Measurements from ENCODE around the gene PID1.

The PID1 gene

GRCh38 chr2:229160984-229161383 lies 110.1 kb downstream of the PID1 start:
- Histone ChIP-seq H3K4me1 (ENCODE audit: low read depth, poor library complexity, severe bottlenecking) (no peaks in the 10 kb centered on the region), H3K79me2 (ENCODE audit: insufficient read depth, low read depth) (no peaks in the 10 kb centered on the region), H2AFZ (ENCODE audit: low read depth) (no peak overlapping the region), H3K27me3 (ENCODE audit: insufficient read depth, low read depth) (no peaks in the 10 kb centered on the region), H3K4me2 (no peak overlapping the region), H3K9ac (no peak overlapping the region), H3K36me3 (ENCODE audit: insufficient read depth) (no peaks in the 10 kb centered on the region), H3K4me3 (IDR thresholded peaks at IDR 0.05; ENCODE audit: insufficient read depth, low read depth, low read length) (no peak overlapping the region), H3K27ac (no peak overlapping the region), H4K20me1 (ENCODE audit: insufficient read depth) (no peaks in the 10 kb centered on the region)
- no peak for TF ChIP-seq CTCF (conservative IDR thresholded peaks at IDR 0.05; ENCODE audit: low read depth, low read length)

GRCh38 chr2:229160180-229160579 lies 110.9 kb downstream of the PID1 start:
- Histone ChIP-seq H3K36me3 (ENCODE audit: insufficient read depth) (no peaks in the 10 kb centered on the region), H2AFZ (ENCODE audit: low read depth) (no peak overlapping the region), H3K9ac (no peak overlapping the region), H3K4me3 (IDR thresholded peaks at IDR 0.05; ENCODE audit: insufficient read depth, low read depth, low read length) (no peak overlapping the region), H3K4me1 (ENCODE audit: low read depth, poor library complexity, severe bottlenecking) (no peaks in the 10 kb centered on the region), H4K20me1 (ENCODE audit: insufficient read depth) (no peaks in the 10 kb centered on the region), H3K4me2 (no peak overlapping the region), H3K27me3 (ENCODE audit: insufficient read depth, low read depth) (no peaks in the 10 kb centered on the region), H3K79me2 (ENCODE audit: insufficient read depth, low read depth) (no peaks in the 10 kb centered on the region), H3K27ac (no peak overlapping the region)
- TF ChIP-seq CTCF (conservative IDR thresholded peaks at IDR 0.05; ENCODE audit: low read depth, low read length) = no peak

GRCh38 chr2:229159405-229159804 lies 111.7 kb downstream of the PID1 start:
- no peak overlapping the region for H3K4me2 ChIP-seq
- H2AFZ ChIP-seq (ENCODE audit: low read depth) = no peak overlapping the region
- H3K27ac ChIP-seq = no peak overlapping the region
- no peaks in the 10 kb centered on the region for H4K20me1 ChIP-seq (ENCODE audit: insufficient read depth)
- H3K79me2 ChIP-seq (ENCODE audit: insufficient read depth, low read depth) = no peaks in the 10 kb centered on the region
- H3K27me3 ChIP-seq (ENCODE audit: insufficient read depth, low read depth) = no peaks in the 10 kb centered on the region
- H3K4me3 ChIP-seq (IDR thresholded peaks at IDR 0.05; ENCODE audit: insufficient read depth, low read depth, low read length) = no peak overlapping the region
- no peaks in the 10 kb centered on the region for H3K36me3 ChIP-seq (ENCODE audit: insufficient read depth)
- no peaks in the 10 kb centered on the region for H3K4me1 ChIP-seq (ENCODE audit: low read depth, poor library complexity, severe bottlenecking)
- TF ChIP-seq CTCF (conservative IDR thresholded peaks at IDR 0.05; ENCODE audit: low read depth, low read length) = no peak
- H3K9ac ChIP-seq = no peak overlapping the region

- no peak overlapping the region for H3K4me2 ChIP-seq
- H3K36me3 ChIP-seq (ENCODE audit: insufficient read depth) = no peaks in the 10 kb centered on the region
- H3K27ac ChIP-seq = no peak overlapping the region
- no peak overlapping the region for H3K4me3 ChIP-seq (IDR thresholded peaks at IDR 0.05; ENCODE audit: insufficient read depth, low read depth, low read length)
- no peaks in the 10 kb centered on the region for H3K27me3 ChIP-seq (ENCODE audit: insufficient read depth, low read depth)
- no peaks in the 10 kb centered on the region for H3K79me2 ChIP-seq (ENCODE audit: insufficient read depth, low read depth)
- no peaks in the 10 kb centered on the region for H4K20me1 ChIP-seq (ENCODE audit: insufficient read depth)
- no peak overlapping the region for H3K9ac ChIP-seq
- H3K4me1 ChIP-seq (ENCODE audit: low read depth, poor library complexity, severe bottlenecking) = no peaks in the 10 kb centered on the region
- H2AFZ ChIP-seq (ENCODE audit: low read depth) = no peak overlapping the region
- no peak for TF ChIP-seq CTCF (conservative IDR thresholded peaks at IDR 0.05; ENCODE audit: low read depth, low read length)
Measured at GRCh38 chr2:229154381-229154780, 116.7 kb downstream of the PID1 start.

GRCh38 chr2:229153951-229154350 lies 117.1 kb downstream of the PID1 start:
- no peaks in the 10 kb centered on the region for H3K27me3 ChIP-seq (ENCODE audit: insufficient read depth, low read depth)
- H3K27ac ChIP-seq = no peak overlapping the region
- no peak for TF ChIP-seq CTCF (conservative IDR thresholded peaks at IDR 0.05; ENCODE audit: low read depth, low read length)
- no peak overlapping the region for H3K4me3 ChIP-seq (IDR thresholded peaks at IDR 0.05; ENCODE audit: insufficient read depth, low read depth, low read length)
- no peak overlapping the region for H3K9ac ChIP-seq
- H4K20me1 ChIP-seq (ENCODE audit: insufficient read depth) = no peaks in the 10 kb centered on the region
- no peaks in the 10 kb centered on the region for H3K79me2 ChIP-seq (ENCODE audit: insufficient read depth, low read depth)
- no peak overlapping the region for H3K4me2 ChIP-seq
- no peaks in the 10 kb centered on the region for H3K4me1 ChIP-seq (ENCODE audit: low read depth, poor library complexity, severe bottlenecking)
- no peaks in the 10 kb centered on the region for H3K36me3 ChIP-seq (ENCODE audit: insufficient read depth)
- H2AFZ ChIP-seq (ENCODE audit: low read depth) = no peak overlapping the region
